Measurements from ENCODE around the gene PDZD7.

Gene PDZD7

GRCh38 chr10:101042118-101042517, 11.2 kb upstream of the PDZD7 start:
- H3K4me3 ChIP-seq (ENCODE audit: low read depth, low read length): no peak overlapping the region
- TF ChIP-seq CTCF (IDR thresholded peaks at IDR 0.05; ENCODE audit: insufficient read depth, low read depth, low read length, missing control alignments): no peak
- DNase-seq (ENCODE audit: low read depth): no peak

GRCh38 chr10:101041252-101041761, 10.4 kb upstream of the PDZD7 start:
- peak; percentile 84 for TF ChIP-seq CTCF (IDR thresholded peaks at IDR 0.05; ENCODE audit: insufficient read depth, low read depth, low read length, missing control alignments)
- peak; percentile 89 for DNase-seq (ENCODE audit: low read depth)
- no peak overlapping the region for H3K4me3 ChIP-seq (ENCODE audit: low read depth, low read length)

- no peak for DNase-seq (ENCODE audit: low read depth)
- no peak for TF ChIP-seq CTCF (IDR thresholded peaks at IDR 0.05; ENCODE audit: insufficient read depth, low read depth, low read length, missing control alignments)
- no peak overlapping the region for H3K4me3 ChIP-seq (ENCODE audit: low read depth, low read length)
These were observed 9.9 kb upstream of the PDZD7 start for GRCh38 chr10:101040851-101041250.

GRCh38 chr10:101040061-101040460, 9.1 kb upstream of the PDZD7 start:
- no peak for DNase-seq (ENCODE audit: low read depth)
- no peak overlapping the region for H3K4me3 ChIP-seq (ENCODE audit: low read depth, low read length)
- no peak for TF ChIP-seq CTCF (IDR thresholded peaks at IDR 0.05; ENCODE audit: insufficient read depth, low read depth, low read length, missing control alignments)

- no peak for DNase-seq (ENCODE audit: low read depth)
- H3K4me3 ChIP-seq (ENCODE audit: low read depth, low read length): no peak overlapping the region
- TF ChIP-seq CTCF (IDR thresholded peaks at IDR 0.05; ENCODE audit: insufficient read depth, low read depth, low read length, missing control alignments): no peak
These were observed 7.6 kb upstream of the PDZD7 start for GRCh38 chr10:101038484-101038883.

GRCh38 chr10:101036726-101037125, 5.8 kb upstream of the PDZD7 start:
- H3K4me3 ChIP-seq (ENCODE audit: low read depth, low read length): no peak overlapping the region
- no peak for TF ChIP-seq CTCF (IDR thresholded peaks at IDR 0.05; ENCODE audit: insufficient read depth, low read depth, low read length, missing control alignments)
- no peak for DNase-seq (ENCODE audit: low read depth)

All from GM12865 (cell line).